Fibroblast of lung (primary cell): ENCODE data around the gene TBCA. TPM values are rescaled to one million over a fixed set of nuclear protein-coding genes. Genes with fewer than 3 reads are reported as not detected.
"Not testable (repeated sequence)": the region's sequence is repeated elsewhere in the genome, so short reads cannot be mapped to it uniquely, and the experiment has no call there.

ENCODE experiments used
- DNase-seq, 2 donors: peaks; one replicate each; pipeline versions ENCODE4 v3.0.0 to v3.0.0-alpha.2; 2010; ENCODE audit warnings: low read depth in 2 of 2
- H2AFZ ChIP-seq: 2 replicates; pipeline ENCODE4 v1.5.1; 2012; ENCODE audit warnings: low read length, control low read depth, inconsistent platforms
- H3K27ac ChIP-seq: 2 replicates; pipeline ENCODE4 v1.5.1; 2011; ENCODE audit warnings: low read length, control low read depth; ENCODE audit not compliant: insufficient read depth
- H3K27me3 ChIP-seq: 2 replicates; pipeline ENCODE4 v1.5.1; 2011; ENCODE audit warnings: mild to moderate bottlenecking, low read length; ENCODE audit not compliant: control insufficient read depth, insufficient read depth
- H3K36me3 ChIP-seq: 2 replicates; pipeline ENCODE4 v1.5.1; 2011; ENCODE audit warnings: low read length; ENCODE audit not compliant: control insufficient read depth, insufficient read depth
- H3K4me1 ChIP-seq: 2 replicates; pipeline ENCODE4 v1.5.1; 2011; ENCODE audit warnings: low read length; ENCODE audit not compliant: control insufficient read depth, insufficient read depth; ENCODE audit errors: extremely low read depth
- H3K4me2 ChIP-seq: 2 replicates; pipeline ENCODE4 v1.5.1; 2011; ENCODE audit warnings: low read length, control low read depth; ENCODE audit not compliant: insufficient read depth; ENCODE audit errors: extremely low read depth
- H3K4me3 ChIP-seq, 4 experiments: fragments of 200-600 bp in 1 of 4; sonication (generic) in 1 of 4; replicated peaks in 1 of 4; 2 replicates each; pipeline ENCODE4 v1.5.1; 2011 to 2016; ENCODE audit warnings: low read length in 4 of 4, low read depth in 3 of 4, mild to moderate bottlenecking in 3 of 4, control low read depth in 2 of 4, inconsistent platforms in 1 of 4, mixed read lengths in 1 of 4; ENCODE audit not compliant: insufficient read depth in 1 of 4; ENCODE audit errors: control extremely low read depth in 1 of 4
- H3K79me2 ChIP-seq: 2 replicates; pipeline ENCODE4 v1.5.1; 2012; ENCODE audit warnings: mild to moderate bottlenecking, low read length, inconsistent platforms; ENCODE audit not compliant: control insufficient read depth, insufficient read depth
- H3K9ac ChIP-seq: 2 replicates; pipeline ENCODE4 v1.5.1; 2011; ENCODE audit warnings: mild to moderate bottlenecking, low read length, control low read depth; ENCODE audit not compliant: insufficient read depth
- H3K9me3 ChIP-seq: 2 replicates; pipeline ENCODE4 v1.5.1; 2012; ENCODE audit warnings: low read depth, low read length; ENCODE audit not compliant: control insufficient read depth, insufficient read depth
- H4K20me1 ChIP-seq: 2 replicates; pipeline ENCODE4 v1.5.1; 2011; ENCODE audit warnings: low read length; ENCODE audit not compliant: control insufficient read depth, insufficient read depth; ENCODE audit errors: extremely low read depth
- CTCF ChIP-seq, 2 donors: IDR thresholded peaks in 1 of 2; conservative IDR thresholded peaks in 1 of 2; 1 replicate in 1 of 2; 2 replicates in 1 of 2; pipeline ENCODE4 v1.5.1; 2011 to 2012; ENCODE audit warnings: low read length in 2 of 2, control low read depth in 1 of 2, inconsistent platforms in 1 of 2, low read depth in 1 of 2, mild to moderate bottlenecking in 1 of 2
- EZH2 ChIP-seq: IDR thresholded peaks from 2 replicates; pipeline ENCODE4 v1.5.1; 2012; ENCODE audit warnings: low read length, control low read depth, mild to moderate bottlenecking; ENCODE audit errors: missing control alignments
- polyA plus RNA-seq, 2 donors: library from polyadenylated mRNA; depleted of rRNA in 1 of 2; stranded (reverse) in 1 of 2; unstranded in 1 of 2; fragments of >200 nt; gene quantifications; 2 replicates each; pipeline ENCODE4 v1.2.1, GENCODE V29; 2011 to 2012; ENCODE audit warnings: missing spikeins in 1 of 2
- total RNA-seq: library from RNA; depleted of rRNA; stranded (reverse); fragments of >200 nt; gene quantifications from 2 replicates; pipeline ENCODE4 v1.2.1, GENCODE V29; 2014

The TBCA gene
- total and polyA plus RNA-seq, 2 donors (not counting 1 experiment from before 2014, with no cell fraction given): 125 to 238 TPM

GRCh38 chr5:77709340-77709739, 66.8 kb downstream of the TBCA start:
- H3K9ac ChIP-seq: no peak overlapping the region
- no peak overlapping the region for H3K4me3 ChIP-seq

DNA sequence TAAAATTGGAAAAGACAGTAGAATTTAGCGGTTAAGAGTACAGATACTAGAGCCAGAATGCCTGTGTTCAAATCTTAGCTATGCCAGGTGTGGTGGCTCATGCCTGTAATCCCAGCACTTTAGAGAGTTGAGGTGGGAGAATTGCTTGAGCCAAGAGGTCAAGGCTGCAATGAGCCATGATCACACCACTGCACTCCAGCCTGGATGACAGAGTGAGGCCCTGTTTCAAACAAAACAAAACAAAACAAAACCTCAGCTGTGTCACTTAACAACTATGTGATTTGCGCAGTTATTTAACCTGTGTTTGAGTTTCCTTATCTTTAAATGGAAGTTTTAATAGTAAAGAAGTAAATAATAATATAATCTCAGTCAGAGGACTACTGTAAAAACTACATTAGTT, 68.3 kb downstream of the TBCA start:
- no peaks in the 10 kb centered on the region for H3K9me3 ChIP-seq
- H3K4me3 ChIP-seq: no peak overlapping the region
- DNase-seq: peak in 1 of 2 donors; percentile 40
- no peaks in the 10 kb centered on the region for H3K4me1 ChIP-seq
- H3K36me3 ChIP-seq: no peaks in the 10 kb centered on the region
- H3K4me2 ChIP-seq: no peak overlapping the region
- no peaks in the 10 kb centered on the region for H3K27me3 ChIP-seq
- H3K9ac ChIP-seq: no peak overlapping the region
- H3K79me2 ChIP-seq: peaks cover 2% of the 10 kb centered on the region
- no peaks in the 10 kb centered on the region for H4K20me1 ChIP-seq
- no peak overlapping the region for H2AFZ ChIP-seq
- TF ChIP-seq EZH2 (no peak), CTCF (conservative IDR thresholded peaks at IDR 0.05 in 1 of 2, IDR thresholded peaks at IDR 0.05 in 1 of 2; ENCODE audit: low read depth in 1 of 2, low read length in 2 of 2) (no peak)
- no peak overlapping the region for H3K27ac ChIP-seq

More at GRCh38 chr5:77709340-77709739, 66.8 kb downstream of the TBCA start:
- Histone ChIP-seq H3K36me3 (no peaks in the 10 kb centered on the region), H2AFZ (no peak overlapping the region), H3K4me2 (no peak overlapping the region), H3K9me3 (no peaks in the 10 kb centered on the region), H3K27ac (no peak overlapping the region), H3K4me1 (no peaks in the 10 kb centered on the region), H3K79me2 (peaks cover 4% of the 10 kb centered on the region), H4K20me1 (no peaks in the 10 kb centered on the region), H3K27me3 (no peaks in the 10 kb centered on the region)
- DNase-seq: no peak
- TF ChIP-seq EZH2 (no peak), CTCF (conservative IDR thresholded peaks at IDR 0.05 in 1 of 2, IDR thresholded peaks at IDR 0.05 in 1 of 2; ENCODE audit: low read depth in 1 of 2, low read length in 2 of 2) (no peak)

DNA sequence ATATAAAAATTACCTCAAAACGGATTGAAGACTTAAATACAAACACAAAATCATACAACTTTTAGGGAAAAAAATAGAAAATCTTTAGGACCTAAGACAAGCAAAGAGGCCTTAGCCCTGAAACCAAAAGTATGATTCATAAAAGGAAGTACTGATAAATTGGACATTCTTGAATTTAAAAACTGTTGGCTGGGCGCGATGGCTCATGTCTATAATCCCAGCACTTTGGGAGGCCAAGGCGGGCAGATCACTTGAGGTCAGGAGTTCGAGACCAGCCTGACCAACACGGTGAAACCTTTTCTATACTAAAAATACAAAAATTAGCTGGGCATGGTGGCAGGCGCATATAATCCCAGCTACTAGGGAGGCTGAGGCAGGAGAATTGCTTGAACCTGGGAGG, 76.6 kb downstream of the TBCA start:
- H3K27ac ChIP-seq, H3K9me3 ChIP-seq, H2AFZ ChIP-seq, H3K79me2 ChIP-seq, H3K36me3 ChIP-seq, H3K27me3 ChIP-seq, H3K4me2 ChIP-seq, H3K4me1 ChIP-seq, H3K9ac ChIP-seq, H4K20me1 ChIP-seq, H3K4me3 ChIP-seq: not testable (repeated sequence)
- peak in 1 of 2 donors; percentile 56 for DNase-seq
